ENCODE data around the gene TUBB6. TPM values are rescaled to one million over a fixed set of nuclear protein-coding genes. Genes with fewer than 3 reads are reported as not detected.
A peak's percentile ranks its signal among the peaks of the same experiment; 100 is the strongest.

The TUBB6 gene
- total RNA-seq, 1 experiment from 2014 or later = 240 TPM

GRCh38 chr18:12334366-12334808, 26.3 kb downstream of the TUBB6 start:
- DNase-seq (ENCODE audit: low spot score) (no peak), ATAC-seq (peak; percentile 16)
- H3K36me3 Mint-ChIP-seq = peaks cover 26% of the 10 kb centered on the region
- peaks cover 58% of the 10 kb centered on the region for H3K4me1 Mint-ChIP-seq
- peaks cover 7% of the 10 kb centered on the region for H3K9me3 Mint-ChIP-seq
- CTCF ChIA-PET = interaction anchor here (0.7 to 3.9 kb wide), 8 partner anchors 27 to 63 kb away, joined by 3 to 19 read pairs (median 4); partner anchors contain the start of gene AFG3L2
- no peaks in the 10 kb centered on the region for H3K27me3 Mint-ChIP-seq (ENCODE audit: low read depth)
- POLR2A ChIA-PET = interaction anchor here (0.9 to 1.0 kb wide), 2 partner anchors 43 to 46 kb away, joined by 3 to 4 read pairs; partner anchors contain the start of gene AFG3L2
- H3K4me3 Mint-ChIP-seq = peak overlapping the region; percentile 41
- H3K27ac Mint-ChIP-seq = peak overlapping the region; percentile 86
- TF ChIP-seq TEAD1 (CRISPR knock-in tag; IDR thresholded peaks at IDR 0.05) = peak; percentile 26; the same call in 1 of the 2 replicates
- TF ChIP-seq FOXK1 (CRISPR knock-in tag; IDR thresholded peaks at IDR 0.05) = 0 out of 2 replicates have a peak, but pooled peaks have one; percentile 19
- TF ChIP-seq ZNF423 (CRISPR knock-in tag; IDR thresholded peaks at IDR 0.05) = no peak
- 0 out of 2 replicates have a peak, but pooled peaks have one; percentile 15 for TF ChIP-seq MAX (CRISPR knock-in tag; IDR thresholded peaks at IDR 0.05)

GRCh38 chr18:12334863-12335262, 26.8 kb downstream of the TUBB6 start:
- H3K36me3 Mint-ChIP-seq = peaks cover 21% of the 10 kb centered on the region
- H3K27ac Mint-ChIP-seq = peak overlapping the region; percentile 88
- H3K27me3 Mint-ChIP-seq (ENCODE audit: low read depth) = no peaks in the 10 kb centered on the region
- TF ChIP-seq GTF2I (CRISPR knock-in tag; conservative IDR thresholded peaks at IDR 0.05) (no peak), ELF4 (CRISPR knock-in tag; IDR thresholded peaks at IDR 0.05; ENCODE audit: low read depth) (no peak), ZNF138 (CRISPR knock-in tag; conservative IDR thresholded peaks at IDR 0.05) (no peak)
- TF ChIP-seq, protein P1, sequence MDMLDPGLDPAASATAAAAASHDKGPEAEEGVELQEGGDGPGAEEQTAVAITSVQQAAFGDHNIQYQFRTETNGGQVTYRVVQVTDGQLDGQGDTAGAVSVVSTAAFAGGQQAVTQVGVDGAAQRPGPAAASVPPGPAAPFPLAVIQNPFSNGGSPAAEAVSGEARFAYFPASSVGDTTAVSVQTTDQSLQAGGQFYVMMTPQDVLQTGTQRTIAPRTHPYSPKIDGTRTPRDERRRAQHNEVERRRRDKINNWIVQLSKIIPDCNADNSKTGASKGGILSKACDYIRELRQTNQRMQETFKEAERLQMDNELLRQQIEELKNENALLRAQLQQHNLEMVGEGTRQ (CRISPR knock-in tag; IDR thresholded peaks at IDR 0.05) = no peak
- H3K9me3 Mint-ChIP-seq = peaks cover 7% of the 10 kb centered on the region
- no peak for ATAC-seq
- ChIA-PET CTCF (interaction anchor here (1.1 to 3.9 kb wide), 9 partner anchors 10 to 243 kb away, joined by 3 to 19 read pairs (median 4); partner anchors contain the start of gene AFG3L2), POLR2A (interaction anchor here (0.9 to 2.0 kb wide), 3 partner anchors 42 to 47 kb away, joined by 3 to 13 read pairs (median 4); partner anchors contain the start of gene AFG3L2)
- DNase-seq (ENCODE audit: low spot score) = no peak
- H3K4me1 Mint-ChIP-seq = peaks cover 58% of the 10 kb centered on the region
- H3K4me3 Mint-ChIP-seq = peak overlapping the region; percentile 41

GRCh38 chr18:12335503-12335902, 27.5 kb downstream of the TUBB6 start:
- no peak for DNase-seq (ENCODE audit: low spot score)
- H3K4me1 Mint-ChIP-seq = peaks cover 58% of the 10 kb centered on the region
- no peaks in the 10 kb centered on the region for H3K27me3 Mint-ChIP-seq (ENCODE audit: low read depth)
- TF ChIP-seq USF1 (CRISPR knock-in tag; IDR thresholded peaks at IDR 0.05) (no peak), FOXJ3 (CRISPR knock-in tag; IDR thresholded peaks at IDR 0.05; ENCODE audit: borderline replicate concordance) (no peak), FOXK1 (CRISPR knock-in tag; IDR thresholded peaks at IDR 0.05) (no peak), ZNF232 (CRISPR knock-in tag; IDR thresholded peaks at IDR 0.05) (no peak), NFATC4 (CRISPR knock-in tag; IDR thresholded peaks at IDR 0.05) (no peak), ATF6 (CRISPR knock-in tag; IDR thresholded peaks at IDR 0.05) (no peak), OVOL2 (CRISPR knock-in tag; IDR thresholded peaks at IDR 0.05; ENCODE audit: borderline replicate concordance) (no peak), TCF7 (CRISPR knock-in tag; IDR thresholded peaks at IDR 0.05; ENCODE audit: low read depth) (no peak), HMGA2 (CRISPR knock-in tag; IDR thresholded peaks at IDR 0.05) (no peak), CDX4 (CRISPR knock-in tag; IDR thresholded peaks at IDR 0.05; ENCODE audit: borderline replicate concordance) (no peak)
- TF ChIP-seq, protein P2, sequence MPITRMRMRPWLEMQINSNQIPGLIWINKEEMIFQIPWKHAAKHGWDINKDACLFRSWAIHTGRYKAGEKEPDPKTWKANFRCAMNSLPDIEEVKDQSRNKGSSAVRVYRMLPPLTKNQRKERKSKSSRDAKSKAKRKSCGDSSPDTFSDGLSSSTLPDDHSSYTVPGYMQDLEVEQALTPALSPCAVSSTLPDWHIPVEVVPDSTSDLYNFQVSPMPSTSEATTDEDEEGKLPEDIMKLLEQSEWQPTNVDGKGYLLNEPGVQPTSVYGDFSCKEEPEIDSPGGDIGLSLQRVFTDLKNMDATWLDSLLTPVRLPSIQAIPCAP (CRISPR knock-in tag; IDR thresholded peaks at IDR 0.05) = no peak
- TF ChIP-seq, protein P3, sequence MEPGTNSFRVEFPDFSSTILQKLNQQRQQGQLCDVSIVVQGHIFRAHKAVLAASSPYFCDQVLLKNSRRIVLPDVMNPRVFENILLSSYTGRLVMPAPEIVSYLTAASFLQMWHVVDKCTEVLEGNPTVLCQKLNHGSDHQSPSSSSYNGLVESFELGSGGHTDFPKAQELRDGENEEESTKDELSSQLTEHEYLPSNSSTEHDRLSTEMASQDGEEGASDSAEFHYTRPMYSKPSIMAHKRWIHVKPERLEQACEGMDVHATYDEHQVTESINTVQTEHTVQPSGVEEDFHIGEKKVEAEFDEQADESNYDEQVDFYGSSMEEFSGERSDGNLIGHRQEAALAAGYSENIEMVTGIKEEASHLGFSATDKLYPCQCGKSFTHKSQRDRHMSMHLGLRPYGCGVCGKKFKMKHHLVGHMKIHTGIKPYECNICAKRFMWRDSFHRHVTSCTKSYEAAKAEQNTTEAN (CRISPR knock-in tag; IDR thresholded peaks at IDR 0.05) = no peak
- ChIA-PET POLR2A (interaction anchor here (1.2 to 2.0 kb wide), 4 partner anchors 8 to 42 kb away, joined by 3 to 13 read pairs (median 4); partner anchors contain the start of gene AFG3L2), CTCF (interaction anchor here (1.1 to 3.9 kb wide), 7 partner anchors 11 to 244 kb away, joined by 3 to 19 read pairs (median 4); no protein-coding TSS in a partner anchor)
- H3K4me3 Mint-ChIP-seq = peak overlapping the region; percentile 48
- peak overlapping the region; percentile 88 for H3K27ac Mint-ChIP-seq
- H3K9me3 Mint-ChIP-seq = peaks cover 7% of the 10 kb centered on the region
- no peak for ATAC-seq
- peaks cover 25% of the 10 kb centered on the region for H3K36me3 Mint-ChIP-seq

Data from WTC11 (cell line).